Stromal cell of bone marrow (primary cell): ENCODE results near the gene KCNG3.

Source experiments
- DNase-seq: peaks from one replicate; pipeline ENCODE4 v3.0.0-alpha.2; 2012; ENCODE audit warnings: low read depth

The KCNG3 gene

DNA sequence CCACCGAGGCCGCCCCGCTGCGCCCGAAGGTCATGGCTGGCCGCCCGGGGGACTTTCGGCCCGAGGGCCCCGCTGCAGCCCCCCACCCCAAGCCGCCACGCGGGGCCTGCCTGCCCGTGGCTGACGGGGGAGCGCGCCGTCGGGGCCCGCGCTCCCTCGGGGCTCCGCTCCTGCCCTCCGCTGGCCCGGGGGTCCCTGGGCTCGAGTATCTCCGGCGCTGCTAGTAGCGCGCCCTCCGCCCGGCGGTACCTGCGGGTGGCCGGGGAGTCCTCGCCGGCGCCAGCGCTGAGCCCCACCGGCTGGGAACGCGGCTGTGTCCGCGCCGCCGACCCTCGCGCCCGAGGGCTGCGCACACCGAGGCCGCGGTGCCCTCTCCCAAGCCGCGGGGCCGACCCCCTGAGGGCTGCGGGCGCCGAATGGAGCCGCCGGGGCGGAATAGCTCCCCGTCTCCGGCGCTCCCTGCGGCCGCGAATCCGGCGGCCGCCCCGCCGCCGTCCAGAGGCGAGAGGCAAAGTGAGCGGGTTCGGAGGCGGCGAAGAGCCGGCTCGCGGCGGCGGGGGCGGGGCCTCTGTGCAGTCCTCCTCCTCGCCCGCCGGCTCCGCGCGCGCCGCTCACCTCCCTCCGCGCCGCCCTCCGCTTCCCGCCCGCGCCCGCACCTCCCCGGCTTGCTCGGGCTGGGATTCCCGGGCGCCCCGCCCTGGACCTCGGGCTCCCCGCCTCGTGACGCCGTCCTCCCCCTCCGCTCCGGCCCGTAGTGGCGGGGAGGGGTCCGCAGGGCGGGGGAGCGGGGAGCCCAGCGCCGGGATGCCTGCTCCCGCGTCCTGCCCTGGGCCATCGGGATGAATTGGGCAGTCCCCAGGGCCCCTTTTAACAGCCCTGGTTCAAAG, at the start of gene KCNG3:
Gene KCNG3 (minus strand): TSS at position 515 of the 887 bp plus-strand sequence. CDS start 481 bp downstream, at position 34.
- peak; percentile 5 for DNase-seq

DNA sequence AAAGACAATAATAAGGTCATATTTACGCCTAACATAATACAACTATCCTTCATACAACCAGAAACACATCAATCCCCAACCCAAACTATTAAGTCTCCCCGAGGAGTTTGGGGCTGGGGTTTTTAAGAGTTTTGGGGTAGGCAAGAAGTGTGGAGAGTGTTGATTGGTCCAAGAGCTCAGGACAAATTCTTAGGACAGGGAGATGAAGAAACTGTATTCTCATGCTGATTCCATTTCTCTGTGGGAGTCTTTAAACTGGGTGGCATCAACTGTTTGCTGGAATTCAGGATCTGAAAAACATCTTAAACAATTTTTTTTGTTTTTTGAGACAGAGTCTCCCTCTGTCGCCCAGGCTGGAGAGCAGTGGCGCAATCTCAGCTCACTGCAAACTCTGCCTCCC, 49.1 kb upstream of the KCNG3 start:
- DNase-seq = no peak

DNA sequence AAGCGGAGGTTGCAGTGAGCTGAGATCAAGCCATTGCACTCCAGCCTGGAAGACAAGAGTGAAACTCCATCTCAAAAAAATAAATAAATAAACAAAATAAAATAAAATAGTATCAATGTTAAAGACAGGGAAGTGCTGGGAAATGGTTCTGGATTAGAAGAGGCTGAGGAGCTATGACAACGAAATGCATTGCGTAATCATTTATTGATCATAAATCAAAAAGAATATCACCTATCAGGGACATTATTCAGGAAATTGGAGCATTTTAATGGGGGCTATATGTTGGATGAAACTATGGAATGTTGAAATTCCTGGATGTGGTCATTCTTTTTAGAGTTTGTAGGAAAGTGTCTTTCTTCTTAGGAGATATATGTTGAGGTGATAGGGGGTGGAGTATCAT, 43.7 kb upstream of the KCNG3 start:
- DNase-seq = no peak

DNA sequence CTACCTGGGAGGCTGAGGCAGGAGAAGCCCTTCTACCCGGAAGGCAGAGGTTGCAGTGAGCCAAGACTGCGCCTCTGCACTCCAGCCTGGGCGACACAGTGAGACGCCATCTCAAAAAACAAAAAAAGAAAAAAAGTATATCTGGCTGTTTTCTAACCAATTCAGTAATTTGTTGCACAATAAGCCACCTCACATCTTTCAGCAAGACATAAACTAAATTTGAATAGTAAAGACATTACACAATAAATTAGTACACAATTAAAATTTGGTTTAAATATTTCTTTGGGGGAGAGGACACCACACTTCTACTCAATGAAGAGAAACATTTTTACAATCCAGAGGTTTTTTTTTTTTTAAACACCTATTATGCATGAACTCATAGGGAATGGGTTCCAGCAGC, 38.6 kb upstream of the KCNG3 start:
- no peak for DNase-seq

DNA sequence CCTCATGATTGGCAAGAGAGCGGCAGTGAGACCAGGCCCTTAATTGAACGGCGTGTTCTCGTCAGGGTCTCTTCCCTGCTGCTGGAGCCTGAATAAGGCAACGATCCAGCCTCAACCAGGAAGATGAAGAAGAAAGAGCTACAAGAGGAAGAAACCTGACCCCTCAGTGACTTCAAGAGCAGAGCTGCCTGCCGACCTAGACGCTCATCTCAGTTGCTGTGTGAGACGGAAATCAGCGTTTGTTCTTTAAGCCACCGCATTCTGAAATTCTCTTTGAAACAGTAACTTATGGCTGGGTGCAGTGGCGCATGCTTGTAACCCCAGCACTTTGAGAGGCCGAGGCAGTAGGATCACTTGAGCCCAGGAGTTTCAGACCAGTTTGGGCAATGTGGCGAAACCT, 29.6 kb upstream of the KCNG3 start:
- DNase-seq = no peak

DNA sequence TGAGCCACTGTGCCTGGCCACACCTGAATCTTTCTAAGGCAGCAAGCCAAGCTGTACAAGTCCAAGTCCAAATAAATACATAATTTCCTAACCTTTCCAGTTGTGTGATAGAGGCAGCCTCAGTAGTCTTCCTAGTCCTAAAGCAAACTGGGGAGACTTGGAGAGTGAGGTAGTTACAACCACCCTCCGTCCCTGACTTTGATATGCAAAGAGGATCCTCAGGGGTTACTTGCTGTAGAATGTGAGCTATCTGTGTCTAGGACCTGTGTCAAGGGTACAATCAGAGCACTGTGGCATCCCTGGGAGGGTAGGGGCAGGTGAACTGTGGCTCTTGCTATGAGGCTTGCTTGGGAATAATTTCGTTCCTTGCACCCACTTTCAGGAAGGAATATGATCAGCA, 28.3 kb upstream of the KCNG3 start:
- DNase-seq = no peak

DNA sequence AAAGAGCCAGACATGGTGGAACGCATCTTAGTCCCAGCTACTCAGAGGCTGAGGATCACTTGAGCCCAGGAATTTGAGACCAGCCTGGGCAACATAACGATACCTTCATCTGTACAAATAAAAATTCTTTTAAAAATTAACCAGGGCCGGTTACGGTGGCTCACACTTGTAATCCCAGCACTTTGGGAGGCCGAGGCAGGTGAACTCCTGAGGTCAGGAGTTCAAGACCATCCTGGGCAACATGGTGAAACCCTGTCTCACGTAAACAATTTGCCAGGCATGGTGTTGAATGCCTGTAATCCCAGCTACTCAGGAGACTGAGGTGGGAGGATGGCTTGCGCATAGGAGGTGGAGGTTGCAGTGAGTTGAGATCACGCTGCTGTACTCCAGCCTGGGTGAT, 25.8 kb upstream of the KCNG3 start:
- no peak for DNase-seq

GRCh38 chr2:42516418-42516901, 22.7 kb upstream of the KCNG3 start:
- DNase-seq = no peak

DNA sequence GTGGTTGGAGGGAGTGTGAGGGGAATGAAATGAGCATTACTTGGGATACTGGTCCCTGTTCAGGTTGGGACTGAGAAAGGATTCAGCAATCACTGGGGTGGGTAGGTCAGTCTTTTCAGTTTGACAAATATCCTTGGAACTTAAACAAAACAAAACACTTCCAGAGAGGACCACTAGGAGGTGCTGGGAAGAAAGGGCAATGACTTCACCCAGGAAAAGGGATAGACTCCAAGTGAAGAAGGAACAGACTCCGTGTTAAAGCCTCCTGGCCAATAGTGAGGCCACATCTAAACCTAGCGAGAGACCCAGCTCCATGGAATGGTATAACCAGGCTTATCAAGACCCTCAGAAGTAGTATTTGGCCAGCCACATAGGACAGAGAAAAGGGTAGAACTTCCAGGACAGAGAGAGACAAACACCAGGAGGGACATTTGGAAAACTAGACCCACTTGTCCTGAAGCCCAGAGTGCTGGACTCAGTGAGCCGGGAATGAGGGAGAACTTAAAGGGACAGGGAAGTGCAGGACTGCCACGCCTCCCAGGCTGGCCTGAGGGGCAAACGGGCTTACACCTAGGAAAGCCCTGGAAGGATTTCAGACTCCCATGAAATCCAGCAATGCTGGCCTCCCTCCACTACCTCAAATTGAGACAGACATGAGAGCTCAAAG, 19.6 kb upstream of the KCNG3 start:
- DNase-seq = peak; percentile 42

DNA sequence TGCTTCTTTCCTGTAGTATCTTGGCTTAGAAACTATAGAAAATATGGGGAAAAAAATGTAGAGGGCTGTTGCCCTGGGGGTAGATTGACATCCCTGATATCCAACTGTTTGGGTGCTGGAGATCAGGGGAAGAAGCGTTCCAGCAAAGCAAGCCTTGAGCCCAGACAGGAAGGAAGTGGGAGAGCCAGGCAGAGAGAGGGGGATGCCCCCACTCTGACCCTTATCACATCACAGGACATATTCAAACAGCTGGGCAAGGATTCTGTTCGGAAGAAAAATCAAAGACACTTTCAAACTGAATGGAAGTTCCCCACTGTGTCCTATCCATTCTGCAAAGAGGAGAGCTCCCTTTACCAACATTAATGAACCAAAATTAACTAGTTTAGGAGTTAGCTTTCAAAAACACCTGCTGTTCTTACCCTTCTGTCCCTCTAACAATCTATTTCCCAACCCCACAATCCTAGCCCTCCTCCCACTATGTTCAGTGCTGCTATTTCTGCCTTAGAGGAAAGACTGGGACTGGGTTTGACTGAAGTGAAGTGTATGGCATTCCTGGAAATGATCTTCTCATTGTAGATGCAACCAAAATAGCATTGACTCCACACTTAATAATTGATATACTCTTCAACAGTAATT, 16.9 kb upstream of the KCNG3 start:
- no peak for DNase-seq

DNA sequence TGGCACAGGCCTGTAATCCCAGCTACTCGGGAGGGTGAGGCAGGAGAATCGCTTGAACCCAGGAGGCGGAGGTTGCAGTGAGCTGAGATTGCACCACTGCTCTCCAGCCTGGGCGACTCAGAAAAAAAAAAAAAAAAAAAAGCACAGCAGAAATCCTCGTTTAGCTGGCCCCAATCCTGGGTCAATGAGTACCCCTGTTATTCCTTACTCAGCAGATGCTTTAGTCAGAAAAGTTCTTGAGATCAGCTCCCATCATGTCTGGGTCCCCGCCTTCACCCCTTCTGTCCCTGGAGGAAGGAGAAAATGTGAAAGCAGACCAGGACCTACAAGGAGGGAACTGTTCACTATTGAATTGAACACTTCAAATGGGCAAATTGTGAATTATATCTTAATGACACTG, 16.4 kb upstream of the KCNG3 start:
- no peak for DNase-seq

DNA sequence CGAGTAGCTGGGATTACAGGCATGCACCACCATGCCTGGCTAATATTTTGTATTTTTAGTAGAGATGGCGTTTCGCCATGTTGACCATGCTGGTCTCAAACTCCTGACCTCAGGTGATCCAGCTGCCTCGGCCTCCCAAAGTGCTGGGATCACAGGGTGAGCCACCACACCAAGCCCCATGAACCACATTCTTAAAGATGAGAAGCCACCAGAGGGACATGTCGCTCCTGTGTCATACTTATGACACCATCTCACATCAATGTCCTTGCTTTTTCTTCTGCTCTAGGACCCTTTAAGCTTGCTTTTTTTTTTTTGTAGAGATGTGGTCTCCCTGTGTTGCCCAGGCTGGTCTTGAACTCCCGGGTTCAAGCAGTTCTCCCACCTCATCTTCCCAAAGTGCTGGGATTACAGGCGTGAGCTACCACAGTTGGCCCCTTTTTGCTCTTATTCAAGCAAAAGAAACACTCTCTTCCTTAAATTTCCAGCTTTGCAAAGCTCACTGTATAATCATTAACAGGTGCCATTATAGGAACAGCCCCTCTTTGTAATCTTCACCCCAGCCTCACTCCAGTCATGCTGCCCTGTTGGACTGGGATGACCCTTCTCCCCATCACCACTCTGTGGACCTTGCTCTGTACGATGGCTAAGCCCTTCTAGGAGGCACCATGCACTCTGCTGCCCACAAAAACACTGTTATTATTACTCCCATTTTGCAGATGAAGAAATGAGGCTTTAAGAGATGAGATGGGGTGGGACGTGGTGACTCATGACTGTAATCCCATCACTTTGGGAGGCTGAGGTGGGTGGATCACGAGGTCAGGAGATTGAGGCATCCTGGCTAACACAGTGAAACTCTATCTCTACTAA, 10.8 kb upstream of the KCNG3 start:
- DNase-seq = no peak

- DNase-seq = no peak
Measured at GRCh38 chr2:42503291-42503690, 9.5 kb upstream of the KCNG3 start.

DNA sequence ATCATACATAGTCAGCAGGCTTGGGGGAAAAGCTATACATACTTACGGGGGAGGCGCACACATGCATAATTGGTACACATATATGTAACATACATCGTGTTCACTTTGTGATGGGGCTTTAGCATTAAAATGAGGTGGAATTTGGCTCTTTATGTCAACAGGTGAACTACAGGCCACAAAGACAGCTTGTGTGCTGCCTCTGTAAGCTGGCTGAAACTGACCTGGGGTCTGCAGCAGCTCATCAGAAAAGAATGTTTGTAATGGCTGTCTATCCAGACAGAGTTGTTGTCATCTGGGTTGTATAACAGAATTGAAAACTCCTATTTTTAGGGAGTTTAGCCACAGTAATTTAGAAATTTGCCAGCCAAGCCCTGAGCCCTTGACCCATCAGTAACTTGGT, 4.7 kb upstream of the KCNG3 start:
- DNase-seq = no peak

- no peak for DNase-seq
Measured at GRCh38 chr2:42495611-42496010, 1.8 kb upstream of the KCNG3 start.

DNA sequence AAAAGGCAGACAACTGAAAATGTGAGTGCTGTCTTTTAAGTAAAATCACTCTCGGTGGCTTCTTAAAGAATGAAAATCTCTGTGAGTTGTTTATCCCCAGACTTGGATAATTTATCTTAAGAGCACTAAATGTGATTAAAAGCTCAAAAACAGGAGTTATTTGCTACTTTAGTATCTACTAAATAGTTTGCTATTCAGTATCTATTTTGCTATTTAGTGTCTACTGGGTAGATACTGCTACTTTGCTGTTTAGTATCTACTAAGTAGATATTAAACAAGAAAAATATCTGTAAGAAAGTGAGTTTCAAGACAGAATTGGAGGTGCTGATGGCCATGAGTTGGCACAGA, 1.4 kb upstream of the KCNG3 start:
- no peak for DNase-seq

DNA sequence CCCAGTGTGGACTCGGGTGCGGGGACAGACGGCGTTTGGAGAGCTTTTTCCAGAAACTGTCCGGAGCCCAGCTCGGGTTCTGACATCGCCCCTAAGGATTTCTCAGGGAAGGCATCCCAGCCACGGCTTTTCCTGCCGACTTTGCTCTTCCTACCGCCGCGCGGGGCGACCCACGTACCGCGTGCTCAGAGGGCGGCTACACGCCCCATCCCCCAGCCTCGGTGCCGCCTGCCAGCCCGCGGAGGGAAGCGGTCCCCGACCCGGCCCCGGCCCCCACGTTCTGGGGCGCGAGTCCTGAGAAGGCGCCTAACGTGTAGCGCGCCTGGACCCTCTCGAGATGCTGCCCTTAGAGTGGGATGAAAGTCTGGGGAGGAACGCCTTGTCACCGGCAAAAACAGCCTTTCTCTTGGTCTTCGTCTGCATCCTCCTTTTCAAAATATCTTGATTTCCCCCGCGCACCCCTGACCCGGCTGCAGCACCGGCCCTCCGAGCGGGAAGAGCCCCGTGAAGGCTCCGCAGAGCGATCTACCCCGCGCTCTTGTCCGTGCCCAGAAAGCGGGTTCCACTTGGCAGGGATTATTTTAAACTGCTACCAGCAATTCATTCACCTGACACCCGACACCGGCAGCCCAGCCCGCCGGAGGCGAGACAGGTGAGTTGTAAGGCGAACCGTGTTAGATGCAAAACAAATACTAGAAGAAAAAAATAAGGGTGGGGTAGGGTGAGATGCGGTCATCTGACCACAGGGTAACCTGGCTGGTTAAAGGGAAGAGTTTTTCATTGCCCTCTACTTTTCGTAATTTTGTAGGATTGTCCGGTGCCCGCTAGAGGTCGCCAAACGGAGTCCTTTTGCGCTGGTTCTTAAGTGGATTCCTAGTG, 812 bp upstream of the KCNG3 start:
- peak; percentile 50 for DNase-seq

GRCh38 chr2:42492691-42493467, 903 bp downstream of the KCNG3 start:
- no peak for DNase-seq

DNA sequence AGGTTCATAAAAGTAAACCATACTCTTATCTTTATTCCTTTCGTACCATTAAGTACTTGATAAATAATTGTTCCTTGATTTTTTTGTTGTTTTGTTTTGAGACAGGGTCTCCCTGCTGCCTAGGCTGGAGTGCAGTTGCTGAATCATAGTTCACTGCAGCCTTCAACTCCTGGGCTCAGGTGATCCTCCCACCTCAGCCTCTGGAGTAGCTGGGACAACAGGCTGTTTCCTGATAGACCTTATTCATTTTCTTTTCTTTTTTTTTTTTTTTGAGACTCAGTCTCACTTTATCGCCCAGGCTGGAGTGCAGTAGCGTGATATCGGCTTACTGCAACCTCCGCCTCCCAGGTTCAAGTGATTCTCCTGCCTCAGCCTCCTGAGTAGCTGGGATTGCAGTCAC, 5.5 kb downstream of the KCNG3 start:
- no peak for DNase-seq
